ENCODE data around the gene CILP2. TPM values are rescaled to one million over a fixed set of nuclear protein-coding genes. Genes with fewer than 3 reads are reported as not detected.

The CILP2 gene
- total RNA-seq, 1 donor from 2014 or later: 1.1 TPM

- Mint-ChIP-seq H3K4me1 (ENCODE audit: unreplicated experiment) (peaks cover 2% of the 10 kb centered on the region), H3K4me3 (ENCODE audit: unreplicated experiment) (no peak overlapping the region), H3K9me3 (ENCODE audit: unreplicated experiment) (no peaks in the 10 kb centered on the region), H3K36me3 (ENCODE audit: unreplicated experiment) (peaks cover 14% of the 10 kb centered on the region), H3K27me3 (ENCODE audit: unreplicated experiment) (no peaks in the 10 kb centered on the region), H3K27ac (ENCODE audit: unreplicated experiment) (no peak overlapping the region)
- TF ChIP-seq CTCF (IDR thresholded peaks at IDR 0.05): no peak
- DNase-seq (ENCODE audit: extremely low spot score, unreplicated experiment): no peak
Observed at GRCh38 chr19:19524053-19524452, 14.0 kb upstream of the CILP2 start.

GRCh38 chr19:19525611-19526380 lies 12.3 kb upstream of the CILP2 start:
- no peak for DNase-seq (ENCODE audit: extremely low spot score, unreplicated experiment)
- H3K27ac Mint-ChIP-seq (ENCODE audit: unreplicated experiment): no peak overlapping the region
- TF ChIP-seq CTCF (IDR thresholded peaks at IDR 0.05): no peak

GRCh38 chr19:19526581-19527370 lies 11.3 kb upstream of the CILP2 start:
- DNase-seq (ENCODE audit: extremely low spot score, unreplicated experiment): no peak
- H3K4me3 Mint-ChIP-seq (ENCODE audit: unreplicated experiment): no peak overlapping the region
- H3K36me3 Mint-ChIP-seq (ENCODE audit: unreplicated experiment): peaks cover 2% of the 10 kb centered on the region
- H3K4me1 Mint-ChIP-seq (ENCODE audit: unreplicated experiment): peaks cover 18% of the 10 kb centered on the region
- H3K27me3 Mint-ChIP-seq (ENCODE audit: unreplicated experiment): no peaks in the 10 kb centered on the region
- no peaks in the 10 kb centered on the region for H3K9me3 Mint-ChIP-seq (ENCODE audit: unreplicated experiment)
- TF ChIP-seq CTCF (IDR thresholded peaks at IDR 0.05): no peak
- H3K27ac Mint-ChIP-seq (ENCODE audit: unreplicated experiment): no peak overlapping the region

More at GRCh38 chr19:19525611-19526380, 12.3 kb upstream of the CILP2 start:
- peaks cover 15% of the 10 kb centered on the region for H3K4me1 Mint-ChIP-seq (ENCODE audit: unreplicated experiment)
- no peaks in the 10 kb centered on the region for H3K27me3 Mint-ChIP-seq (ENCODE audit: unreplicated experiment)
- peaks cover 6% of the 10 kb centered on the region for H3K36me3 Mint-ChIP-seq (ENCODE audit: unreplicated experiment)
- H3K9me3 Mint-ChIP-seq (ENCODE audit: unreplicated experiment): no peaks in the 10 kb centered on the region
- H3K4me3 Mint-ChIP-seq (ENCODE audit: unreplicated experiment): no peak overlapping the region

GRCh38 chr19:19527371-19527656 lies 10.8 kb upstream of the CILP2 start:
- Mint-ChIP-seq H3K4me1 (ENCODE audit: unreplicated experiment) (peaks cover 22% of the 10 kb centered on the region), H3K9me3 (ENCODE audit: unreplicated experiment) (no peaks in the 10 kb centered on the region), H3K36me3 (ENCODE audit: unreplicated experiment) (peaks cover 2% of the 10 kb centered on the region), H3K27me3 (ENCODE audit: unreplicated experiment) (no peaks in the 10 kb centered on the region), H3K27ac (ENCODE audit: unreplicated experiment) (no peak overlapping the region), H3K4me3 (ENCODE audit: unreplicated experiment) (no peak overlapping the region)
- TF ChIP-seq CTCF (IDR thresholded peaks at IDR 0.05): no peak
- no peak for DNase-seq (ENCODE audit: extremely low spot score, unreplicated experiment)

Data from osteocyte (in vitro differentiated cells).